ENCODE measurements around the gene FOS. TPM values are rescaled to one million over a fixed set of nuclear protein-coding genes. Genes with fewer than 3 reads are reported as not detected.

Gene FOS
- total RNA-seq, 2 donors from 2014 or later, result 232 to 555 TPM

- H3K27ac ChIP-seq, result no peak overlapping the region
Measured at GRCh38 chr14:75268633-75269550, 9.7 kb upstream of the FOS start.

DNA sequence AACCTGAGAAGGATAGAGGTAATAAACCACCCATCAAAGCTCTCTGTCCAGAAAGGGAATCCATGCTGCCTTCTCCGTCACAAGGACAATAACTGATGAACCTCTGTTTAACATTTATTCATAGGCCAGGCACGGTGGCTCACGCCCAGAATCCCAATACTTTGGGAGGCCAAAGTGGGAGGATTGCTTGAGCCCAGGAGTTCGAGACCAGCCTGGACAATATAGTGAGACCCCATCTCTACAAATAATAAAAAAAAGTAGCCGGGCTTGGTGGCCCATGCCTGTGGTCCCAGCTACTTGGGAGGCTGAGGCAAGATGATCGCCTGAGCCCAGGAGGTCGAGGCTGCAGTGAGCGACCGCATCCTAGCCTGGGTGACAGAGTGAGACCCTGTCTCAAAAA lies 7.1 kb upstream of the FOS start:
- Histone ChIP-seq H3K36me3 (no peaks in the 10 kb centered on the region), H3K9me3 (no peaks in the 10 kb centered on the region), H3K27ac (no peak overlapping the region), H3K4me3 (no peak overlapping the region), H3K27me3 (no peaks in the 10 kb centered on the region), H3K4me1 (peaks cover 0 to 44% of the 10 kb centered on the region in 2 donors)
- TF ChIP-seq CTCF (IDR thresholded peaks at IDR 0.05), result no peak
- no peak for DNase-seq (ENCODE audit: low spot score)

More at GRCh38 chr14:75268633-75269550, 9.7 kb upstream of the FOS start:
- no peaks in the 10 kb centered on the region for H3K9me3 ChIP-seq
- TF ChIP-seq CTCF (IDR thresholded peaks at IDR 0.05), result no peak
- H3K27me3 ChIP-seq, result no peaks in the 10 kb centered on the region
- peaks cover 0 to 32% of the 10 kb centered on the region in 2 donors for H3K4me1 ChIP-seq
- no peak overlapping the region for H3K4me3 ChIP-seq
- no peak for DNase-seq (ENCODE audit: low spot score)
- no peaks in the 10 kb centered on the region for H3K36me3 ChIP-seq

DNA sequence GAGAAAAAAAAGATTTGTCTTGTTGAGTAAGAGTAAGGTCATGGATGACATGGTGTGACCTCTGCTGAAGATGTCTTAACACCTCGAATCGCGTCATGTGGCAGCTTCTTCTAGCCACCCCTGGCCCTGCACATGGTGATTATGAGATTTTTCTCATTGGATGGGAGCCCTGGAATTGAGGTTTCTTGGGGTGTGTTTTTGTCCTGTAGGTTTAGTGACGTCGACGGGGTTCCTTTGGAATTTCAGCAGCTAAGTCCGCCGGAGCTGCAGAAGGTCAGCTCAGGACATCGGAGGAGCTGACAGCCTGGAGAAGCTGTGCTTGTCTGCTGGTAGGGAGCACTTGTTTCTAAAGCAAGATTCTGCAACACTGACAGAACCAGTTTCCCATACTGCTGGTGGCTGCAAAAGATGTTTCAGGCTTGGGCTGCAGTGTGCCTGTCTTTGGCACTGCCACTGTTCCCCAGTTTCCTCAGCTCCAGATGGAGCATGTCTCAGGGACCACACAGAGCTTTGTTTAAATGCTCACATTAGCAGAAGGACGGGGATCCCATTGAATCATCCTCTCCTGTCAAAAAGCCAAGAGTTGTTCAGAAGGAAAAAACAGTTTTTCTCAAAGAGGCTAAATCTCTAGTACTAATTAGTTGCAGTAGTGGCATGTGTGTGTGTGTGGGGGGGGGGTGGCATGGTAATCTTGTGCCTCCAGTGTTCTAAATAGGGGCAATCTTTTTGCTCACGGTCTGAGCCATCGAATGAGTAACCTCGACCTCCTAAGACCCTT lies 5.2 kb upstream of the FOS start:
- no peaks in the 10 kb centered on the region for H3K9me3 ChIP-seq
- DNase-seq (ENCODE audit: low spot score), result no peak
- peak overlapping the region in 1 of 2 donors; percentile 45 for H3K27ac ChIP-seq
- H3K36me3 ChIP-seq, result no peaks in the 10 kb centered on the region
- no peak overlapping the region for H3K4me3 ChIP-seq
- no peak for TF ChIP-seq CTCF (IDR thresholded peaks at IDR 0.05)
- H3K4me1 ChIP-seq, result peaks cover 0 to 32% of the 10 kb centered on the region in 2 donors
- no peaks in the 10 kb centered on the region for H3K27me3 ChIP-seq

- H3K27me3 ChIP-seq, result no peaks in the 10 kb centered on the region
- peaks cover 0 to 32% of the 10 kb centered on the region in 2 donors for H3K4me1 ChIP-seq
- no peak for DNase-seq (ENCODE audit: low spot score)
- no peak overlapping the region for H3K4me3 ChIP-seq
- TF ChIP-seq CTCF (IDR thresholded peaks at IDR 0.05), result no peak
- no peaks in the 10 kb centered on the region for H3K9me3 ChIP-seq
- peak overlapping the region; percentile 45 to 49 for H3K27ac ChIP-seq
- H3K36me3 ChIP-seq, result peaks cover 5% of the 10 kb centered on the region
Measured at GRCh38 chr14:75274050-75274898, 4.4 kb upstream of the FOS start.

- Histone ChIP-seq H3K9me3 (no peaks in the 10 kb centered on the region), H3K4me1 (peaks cover 0 to 37% of the 10 kb centered on the region in 2 donors), H3K27ac (peak overlapping the region; percentile 99 to 100), H3K27me3 (no peaks in the 10 kb centered on the region), H3K4me3 (no peak overlapping the region), H3K36me3 (peaks cover 13% of the 10 kb centered on the region)
- no peak for TF ChIP-seq CTCF (IDR thresholded peaks at IDR 0.05)
- peak; percentile 85 for DNase-seq (ENCODE audit: low spot score)
Measured at GRCh38 chr14:75274899-75275569, 3.6 kb upstream of the FOS start.
